SK-N-MC (cell line): Measurements from ENCODE around the gene RGSL1.

Source experiments
- FOXP2 ChIP-seq: optimal IDR thresholded peaks from 2 replicates; pipeline ENCODE3; 2011; ENCODE audit warnings: mild to moderate bottlenecking, moderate library complexity; ENCODE audit not compliant: insufficient read depth; ENCODE audit errors: extremely low read length, control extremely low read depth
- POLR2AphosphoS5 ChIP-seq: IDR thresholded peaks from 2 replicates; pipeline ENCODE4 v1.6.1; 2012; ENCODE audit warnings: mild to moderate bottlenecking, low read depth, low read length, borderline replicate concordance

GRCh38 chr1:182493063-182493462 is 43.1 kb downstream of the RGSL1 start:
- TF ChIP-seq POLR2AphosphoS5 = no peak
- no peak for TF ChIP-seq FOXP2
